HG02943 (cell line): ENCODE measurements around the gene MPC1L.
A peak's percentile ranks its signal among the peaks of the same experiment; 100 is the strongest.
"Not testable (repeated sequence)": the region's sequence is repeated elsewhere in the genome, so short reads cannot be mapped to it uniquely, and the experiment has no call there.

Experiments used
- ATAC-seq: cut with Tn5 transposase; IDR thresholded peaks from one replicate; pipeline ENCODE4 v1.9.1; 2021; ENCODE audit warnings: mild to moderate bottlenecking, low read depth, moderate library complexity; ENCODE audit not compliant: unreplicated experiment

Gene MPC1L

GRCh38 chrX:40623139-40623536, at the start of gene MPC1L:
TSS of gene MPC1L (plus strand) at chrX:40623428. CDS start at chrX:40623566, 138 bp downstream.
- no peak for ATAC-seq

- no peak for ATAC-seq
Measured at GRCh38 chrX:40573763-40574162, 49.5 kb upstream of the MPC1L start.

GRCh38 chrX:40575411-40575810, 47.8 kb upstream of the MPC1L start:
- not testable (repeated sequence) for ATAC-seq

GRCh38 chrX:40576291-40576690, 46.9 kb upstream of the MPC1L start:
- ATAC-seq, result no peak

DNA sequence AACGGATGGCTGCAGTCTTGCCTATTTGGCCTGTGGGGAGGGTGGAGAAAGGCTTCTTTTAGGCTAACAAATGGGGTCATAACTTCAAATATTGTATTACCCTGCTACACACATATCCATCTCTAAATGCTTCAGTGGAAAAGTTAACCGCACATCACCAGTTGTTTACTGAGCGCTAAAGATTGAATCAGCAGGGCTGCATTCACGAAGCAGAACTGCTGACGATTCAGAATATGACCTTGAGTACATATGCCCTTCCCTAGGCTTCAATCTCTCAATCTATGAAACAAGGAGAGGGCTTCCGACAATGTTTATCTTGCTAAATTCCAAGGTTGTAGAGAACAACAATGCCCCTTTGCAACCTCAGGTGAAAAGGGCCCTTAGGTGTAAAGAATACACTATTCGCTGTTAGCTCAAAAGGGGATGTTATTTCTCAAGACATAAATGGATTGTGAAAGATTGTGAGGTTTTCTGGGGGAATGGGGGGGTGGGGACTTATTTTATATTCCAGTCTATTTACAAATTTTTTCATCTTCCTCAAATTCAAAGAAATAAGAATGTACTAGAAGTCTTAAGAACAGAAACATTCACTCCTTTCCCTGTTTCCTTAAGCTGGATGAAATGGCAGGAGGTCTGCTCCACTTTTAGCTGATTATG, 45.1 kb upstream of the MPC1L start:
- no peak for ATAC-seq

DNA sequence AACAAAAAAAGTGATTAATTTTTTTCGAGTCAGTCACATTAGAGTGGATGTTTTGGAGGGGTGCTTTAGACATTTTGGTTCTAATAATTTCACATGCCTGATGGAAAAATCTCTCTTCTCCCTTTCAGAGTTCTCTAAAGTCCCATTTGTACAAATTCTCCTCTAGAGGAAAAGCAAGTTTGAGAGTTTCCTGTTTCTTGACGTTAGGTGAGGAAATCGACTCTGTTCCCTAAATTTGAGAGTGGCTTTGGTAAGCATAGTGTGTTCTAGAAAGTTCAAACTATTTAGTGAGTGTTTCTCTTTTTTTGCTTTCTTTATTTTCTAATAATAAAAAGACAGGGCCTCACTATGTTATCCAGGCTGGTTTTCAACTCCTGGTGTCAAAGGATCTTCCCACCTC, 44.1 kb upstream of the MPC1L start:
- no peak for ATAC-seq

- ATAC-seq, result peak; percentile 39
Measured at GRCh38 chrX:40579900-40580536, 43.2 kb upstream of the MPC1L start.

- peak; percentile 96 for ATAC-seq
Measured at GRCh38 chrX:40580537-40581335, 42.5 kb upstream of the MPC1L start, which contains the start of gene ATP6AP2. TSS of gene ATP6AP2 (plus strand) at chrX:40580970. CDS start at chrX:40581066, 96 bp downstream.

DNA sequence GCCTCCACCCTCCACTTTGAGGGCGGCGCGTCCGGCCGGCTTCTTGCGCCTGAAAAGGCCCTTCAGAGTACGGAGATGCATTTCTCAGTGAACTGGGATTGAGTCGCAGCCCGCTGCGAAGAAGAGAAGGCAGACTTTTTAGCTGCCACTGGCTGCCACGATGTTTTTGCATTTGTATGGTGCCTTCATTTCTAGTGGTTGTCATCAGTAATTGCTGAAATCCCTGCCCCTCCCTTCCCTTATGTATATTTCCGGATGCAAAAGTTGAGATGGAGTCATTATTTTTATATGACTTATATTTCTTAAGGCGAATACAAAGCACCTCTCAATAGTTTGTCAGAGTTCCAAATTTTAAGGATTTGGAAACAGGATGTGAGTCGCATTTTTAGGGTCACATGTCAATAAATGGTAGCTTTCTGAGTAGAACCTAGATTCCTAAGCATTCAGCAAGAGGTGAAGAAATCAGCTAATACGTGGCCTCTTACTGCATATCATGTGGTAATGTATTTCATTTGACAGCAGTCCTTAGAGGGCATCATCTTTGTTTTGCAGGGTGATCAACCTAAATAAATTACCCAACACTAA, 41.8 kb upstream of the MPC1L start:
- no peak for ATAC-seq

- not testable (repeated sequence) for ATAC-seq
Measured at GRCh38 chrX:40582178-40582577, 41.0 kb upstream of the MPC1L start.

DNA sequence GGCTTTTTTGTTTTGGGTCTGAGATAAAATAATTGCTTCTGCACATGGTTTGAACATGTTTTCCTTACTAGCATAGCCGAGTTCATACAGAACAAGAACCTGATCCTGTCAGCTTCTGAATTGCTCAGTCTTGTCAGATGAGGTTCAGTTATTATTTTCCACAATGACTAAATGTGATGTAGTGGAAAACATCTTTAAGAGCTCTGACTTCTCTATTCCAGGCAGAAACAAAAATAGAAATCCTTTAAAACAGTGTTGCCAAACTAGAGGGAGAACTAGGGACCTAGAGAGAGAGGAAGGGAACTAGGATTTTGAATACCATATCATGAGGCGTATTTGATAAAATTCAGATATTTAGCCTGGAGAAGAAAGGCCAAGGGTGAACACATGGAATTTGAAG, 40.4 kb upstream of the MPC1L start:
- ATAC-seq, result no peak

DNA sequence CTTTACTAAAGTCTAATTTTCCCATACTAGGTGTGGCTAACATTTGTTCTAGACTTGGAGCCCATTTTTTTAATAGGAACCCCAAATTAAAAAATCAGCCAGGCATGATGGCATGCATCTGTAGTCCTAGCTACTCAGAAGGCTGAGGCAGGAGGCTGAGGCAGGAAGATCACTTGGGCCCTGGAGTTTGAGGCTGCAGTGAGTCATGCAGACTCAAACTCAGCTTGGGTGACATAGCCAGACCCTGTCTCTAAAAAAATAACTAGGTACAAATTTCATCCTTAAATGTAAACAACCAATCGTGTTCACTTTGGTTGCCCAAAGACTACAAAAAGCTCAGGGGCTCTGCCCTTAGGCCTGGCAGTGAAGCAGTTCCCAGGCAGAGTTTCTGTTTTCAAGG, 35.6 kb upstream of the MPC1L start:
- not testable (repeated sequence) for ATAC-seq

DNA sequence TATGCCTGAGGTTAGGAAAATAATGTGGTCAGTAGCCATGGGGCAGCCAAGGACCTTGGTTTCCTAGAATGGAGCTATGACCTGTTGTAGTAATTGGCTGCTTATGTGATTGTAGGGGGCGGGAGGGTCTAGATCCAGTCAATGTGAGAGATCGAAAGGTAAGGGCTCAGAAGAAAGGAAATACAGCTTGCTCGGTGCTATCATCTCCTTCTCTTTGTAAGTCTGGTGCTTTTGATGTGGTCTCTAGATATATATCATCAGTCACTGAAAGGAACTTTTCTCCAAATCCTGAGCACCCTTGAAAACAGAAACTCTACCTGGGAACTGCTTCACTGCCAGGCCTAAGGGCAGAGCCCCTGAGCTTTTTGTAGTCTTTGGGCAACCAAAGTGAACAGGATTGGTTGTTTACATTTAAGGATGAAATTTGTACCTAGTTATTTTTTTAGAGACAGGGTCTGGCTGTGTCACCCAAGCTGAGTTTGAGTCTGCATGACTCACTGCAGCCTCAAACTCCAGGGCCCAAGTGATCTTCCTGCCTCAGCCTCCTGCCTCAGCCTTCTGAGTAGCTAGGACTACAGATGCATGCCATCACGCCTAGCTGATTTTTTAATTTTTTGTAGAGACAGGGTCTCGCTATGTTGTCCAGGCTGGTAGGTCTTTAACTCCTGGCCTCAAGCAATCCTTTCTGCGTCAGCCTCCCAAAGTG, 33.5 kb upstream of the MPC1L start:
- not testable (repeated sequence) for ATAC-seq

DNA sequence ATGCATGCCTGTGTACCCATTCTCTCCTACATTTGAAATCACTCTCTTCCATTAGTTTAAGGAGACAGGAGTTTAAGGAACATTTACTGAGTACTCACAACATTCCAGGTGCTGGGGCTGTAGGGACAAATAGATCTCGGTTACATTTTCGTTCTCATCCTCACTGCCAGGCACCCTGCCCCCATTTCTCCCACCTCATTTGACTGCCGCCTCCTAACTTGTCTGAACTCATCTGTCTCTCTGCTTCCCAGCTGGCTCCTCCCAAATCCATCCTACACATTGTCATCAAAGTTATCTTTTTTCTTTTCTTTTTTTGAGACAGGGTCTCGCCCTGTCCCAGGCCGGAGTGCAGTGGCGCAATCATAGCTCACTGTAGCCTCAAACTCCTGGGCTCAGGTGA, 19.8 kb upstream of the MPC1L start:
- ATAC-seq, result no peak

DNA sequence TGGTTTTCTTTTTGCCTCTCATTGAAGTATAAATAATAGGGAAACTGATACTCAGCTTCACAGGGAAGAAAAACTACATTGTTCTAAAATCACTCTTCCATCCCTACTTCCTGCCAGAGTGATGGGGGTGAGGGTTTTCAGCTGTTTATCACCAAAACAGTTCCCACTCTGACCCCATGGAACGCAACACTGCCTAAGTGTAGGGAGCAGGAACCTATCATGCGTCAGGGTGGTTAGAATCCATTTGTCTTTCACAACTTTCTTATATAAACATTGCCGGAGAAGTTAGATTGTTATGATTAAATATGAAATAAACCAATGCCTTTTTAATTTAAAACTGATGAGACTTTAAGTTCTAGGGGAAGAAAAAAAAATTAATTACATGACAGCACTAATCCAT, 15.8 kb upstream of the MPC1L start:
- ATAC-seq, result no peak

DNA sequence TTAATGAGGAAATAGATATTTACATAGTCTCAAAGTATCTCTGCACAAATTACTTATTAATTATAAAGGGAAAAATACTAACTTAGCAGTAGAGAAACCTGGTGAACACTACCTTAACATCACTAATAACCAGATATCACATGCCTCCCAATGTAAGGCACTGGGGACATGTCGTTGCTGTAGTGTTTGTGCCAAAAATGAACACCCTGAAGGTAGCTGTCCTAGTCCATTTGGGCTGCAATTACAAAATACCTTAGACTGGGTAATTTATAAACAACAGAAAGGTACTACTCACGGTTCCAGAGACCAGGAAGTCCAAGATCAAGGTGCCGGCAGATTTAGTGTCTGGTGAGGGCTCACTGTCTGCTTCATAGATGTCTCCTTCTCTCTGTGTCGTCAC, 10.7 kb upstream of the MPC1L start:
- no peak for ATAC-seq

GRCh38 chrX:40615976-40616375, 7.3 kb upstream of the MPC1L start:
- ATAC-seq, result no peak

- no peak for ATAC-seq
Measured at GRCh38 chrX:40617566-40617965, 5.7 kb upstream of the MPC1L start.

- ATAC-seq, result no peak
Measured at GRCh38 chrX:40622479-40623138, 619 bp upstream of the MPC1L start.

DNA sequence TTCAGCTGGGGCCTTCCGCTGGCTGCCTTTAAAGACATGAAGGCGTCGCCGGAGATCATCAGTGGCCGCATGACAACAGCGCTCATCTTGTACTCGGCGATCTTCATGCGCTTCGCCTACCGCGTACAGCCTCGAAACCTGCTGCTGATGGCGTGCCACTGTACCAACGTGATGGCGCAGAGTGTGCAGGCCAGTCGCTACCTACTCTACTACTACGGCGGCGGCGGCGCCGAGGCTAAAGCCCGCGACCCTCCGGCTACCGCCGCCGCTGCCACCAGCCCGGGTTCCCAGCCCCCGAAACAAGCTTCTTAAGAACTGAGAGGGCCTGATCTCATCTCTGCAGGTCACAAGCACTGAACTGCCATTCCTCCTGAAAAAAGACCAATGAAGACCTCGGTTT, 437 bp downstream of the MPC1L start:
- no peak for ATAC-seq
